ENCODE results near the gene IFT80.

- TF ChIP-seq, protein P1, sequence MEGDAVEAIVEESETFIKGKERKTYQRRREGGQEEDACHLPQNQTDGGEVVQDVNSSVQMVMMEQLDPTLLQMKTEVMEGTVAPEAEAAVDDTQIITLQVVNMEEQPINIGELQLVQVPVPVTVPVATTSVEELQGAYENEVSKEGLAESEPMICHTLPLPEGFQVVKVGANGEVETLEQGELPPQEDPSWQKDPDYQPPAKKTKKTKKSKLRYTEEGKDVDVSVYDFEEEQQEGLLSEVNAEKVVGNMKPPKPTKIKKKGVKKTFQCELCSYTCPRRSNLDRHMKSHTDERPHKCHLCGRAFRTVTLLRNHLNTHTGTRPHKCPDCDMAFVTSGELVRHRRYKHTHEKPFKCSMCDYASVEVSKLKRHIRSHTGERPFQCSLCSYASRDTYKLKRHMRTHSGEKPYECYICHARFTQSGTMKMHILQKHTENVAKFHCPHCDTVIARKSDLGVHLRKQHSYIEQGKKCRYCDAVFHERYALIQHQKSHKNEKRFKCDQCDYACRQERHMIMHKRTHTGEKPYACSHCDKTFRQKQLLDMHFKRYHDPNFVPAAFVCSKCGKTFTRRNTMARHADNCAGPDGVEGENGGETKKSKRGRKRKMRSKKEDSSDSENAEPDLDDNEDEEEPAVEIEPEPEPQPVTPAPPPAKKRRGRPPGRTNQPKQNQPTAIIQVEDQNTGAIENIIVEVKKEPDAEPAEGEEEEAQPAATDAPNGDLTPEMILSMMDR (conservative IDR thresholded peaks at IDR 0.05 in 1 of 2, IDR thresholded peaks at IDR 0.05 in 1 of 2; ENCODE audit: low read depth in 1 of 2, low read length in 2 of 2), result no peak
- no peak for TF ChIP-seq EZH2 (IDR thresholded peaks at IDR 0.05; ENCODE audit: low read length, missing control alignments)
These were observed 33.0 kb downstream of the IFT80 start for GRCh38 chr3:160365869-160366522.

Measured in fibroblast of lung (primary cell).